HFF-Myc (cell line): Measurements from ENCODE around the gene CACNB2.

ENCODE experiments used
- DNase-seq: peaks from one replicate; pipeline ENCODE4 v3.0.0-alpha.2; 2011; ENCODE audit warnings: low read depth; ENCODE audit errors: extremely low read depth
- H3K4me3 ChIP-seq: replicated peaks from 2 replicates; pipeline ENCODE4 v1.5.1; 2011; ENCODE audit warnings: low read depth, mild to moderate bottlenecking, control low read depth, low read length
- CTCF ChIP-seq: IDR thresholded peaks from 2 replicates; pipeline ENCODE4 v1.5.1; 2012; ENCODE audit warnings: mild to moderate bottlenecking, low read depth, low read length, control low read depth; ENCODE audit errors: missing control alignments

The CACNB2 gene

DNA sequence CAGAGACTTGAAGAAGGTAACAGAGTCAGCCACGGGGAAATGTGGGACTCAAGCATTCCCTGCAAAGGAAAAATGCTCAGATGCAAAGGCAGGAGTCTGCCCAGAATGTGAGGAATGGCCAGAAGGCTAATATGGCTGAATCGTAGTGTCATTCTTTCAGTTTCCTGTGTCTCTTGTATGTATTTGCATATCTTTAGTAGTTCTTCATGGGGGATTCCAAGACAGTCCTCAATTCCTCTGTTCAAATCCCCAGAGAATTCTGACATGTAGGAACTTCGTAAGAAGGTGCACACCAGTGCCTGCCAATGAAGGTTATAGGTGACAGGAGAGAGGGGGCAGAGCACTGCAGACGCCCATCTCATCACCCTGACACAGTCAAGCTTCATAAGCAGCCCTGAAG is 154.4 kb downstream of the CACNB2 start:
- DNase-seq = no peak

DNA sequence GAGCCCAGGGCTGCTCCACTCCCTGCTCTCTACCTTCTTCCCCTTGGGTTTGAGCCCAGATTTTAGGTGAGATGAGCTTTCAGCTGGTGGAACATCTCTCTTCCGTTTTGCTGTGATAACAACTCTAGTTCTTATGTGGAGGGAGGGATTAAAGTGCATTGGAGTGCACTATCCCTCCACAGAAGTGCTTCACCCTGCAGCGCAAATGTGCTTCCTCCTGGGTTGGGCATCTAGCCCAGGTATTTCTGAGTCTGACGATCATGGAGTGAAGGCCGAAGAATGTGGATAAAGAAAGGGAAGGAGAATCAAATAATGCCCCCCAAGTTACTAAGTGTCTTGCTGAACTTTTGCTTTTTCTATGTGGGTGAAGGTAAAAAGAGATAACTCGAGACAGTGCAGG is 157.4 kb downstream of the CACNB2 start:
- no peak for DNase-seq
- TF ChIP-seq CTCF = no peak
- no peak overlapping the region for H3K4me3 ChIP-seq

More for the DNA sequence above, 154.4 kb downstream of the CACNB2 start:
- no peak for TF ChIP-seq CTCF
- H3K4me3 ChIP-seq = no peak overlapping the region

GRCh38 chr10:18298256-18298655 is 158.0 kb downstream of the CACNB2 start:
- H3K4me3 ChIP-seq = no peak overlapping the region
- DNase-seq = no peak
- no peak for TF ChIP-seq CTCF

DNA sequence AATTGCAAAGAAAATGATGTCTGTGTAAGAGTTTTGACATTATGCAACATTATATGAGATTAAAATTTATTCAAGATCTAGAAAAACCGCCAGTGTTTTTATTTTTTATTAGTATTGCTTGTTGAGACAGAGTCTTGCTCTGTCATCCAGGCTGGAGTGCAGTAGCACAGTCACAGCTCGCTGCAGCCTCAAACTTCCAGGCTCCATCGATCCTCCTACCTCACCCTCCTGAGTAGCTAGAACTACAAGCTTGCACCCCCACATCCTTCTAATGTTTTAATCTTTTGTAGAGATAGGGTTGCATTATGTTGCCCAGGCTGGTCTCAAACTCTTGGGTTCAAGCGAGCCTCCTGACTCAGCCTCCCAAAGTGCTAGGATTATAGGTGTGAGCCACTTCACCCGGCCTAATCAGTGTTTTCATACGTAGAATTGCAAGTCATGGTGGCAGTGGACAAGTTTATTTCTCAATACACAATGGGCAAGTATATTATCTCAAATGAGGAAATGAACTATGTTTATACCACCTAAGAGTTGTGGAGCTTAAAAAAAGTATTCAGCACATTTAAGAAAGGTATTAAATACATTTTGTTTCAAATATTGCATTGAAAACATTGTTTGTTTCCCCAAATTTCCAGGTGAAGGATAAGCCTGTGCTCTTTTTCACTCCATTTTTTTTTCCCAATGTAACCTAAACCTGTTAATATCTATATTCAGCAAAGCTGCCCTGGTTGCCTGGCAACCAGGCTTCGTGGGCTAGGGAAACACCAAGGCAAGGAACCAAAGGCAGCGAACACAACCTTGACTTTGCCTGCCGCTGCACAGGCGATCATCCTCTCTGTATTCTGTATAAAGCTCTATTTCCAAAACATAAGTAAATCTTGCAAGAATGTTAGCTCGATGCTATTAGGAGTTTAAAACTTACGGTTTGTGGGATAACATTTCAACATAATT is 163.9 kb downstream of the CACNB2 start:
- H3K4me3 ChIP-seq = no peak overlapping the region
- TF ChIP-seq CTCF = no peak
- DNase-seq = no peak

DNA sequence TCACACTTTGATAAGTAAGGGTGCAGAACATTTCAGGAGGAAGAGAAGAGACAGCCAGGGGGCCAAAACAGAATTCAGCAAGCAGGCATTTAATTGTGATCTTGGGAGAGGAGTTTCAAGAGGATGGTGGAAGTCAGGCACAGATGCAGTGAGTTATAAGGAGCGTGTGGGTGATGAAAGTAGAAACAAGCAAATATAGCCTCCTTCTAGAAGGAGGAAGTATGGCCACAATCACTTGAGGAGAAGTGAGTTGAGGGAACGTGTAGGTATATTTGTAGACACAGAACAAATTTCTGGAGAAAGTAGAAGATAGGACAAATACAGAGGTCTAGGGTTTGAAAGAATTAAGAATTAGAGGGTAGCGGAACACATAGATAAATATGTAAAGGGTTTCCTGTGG is 165.8 kb downstream of the CACNB2 start:
- H3K4me3 ChIP-seq = no peak overlapping the region
- no peak for TF ChIP-seq CTCF
- no peak for DNase-seq

DNA sequence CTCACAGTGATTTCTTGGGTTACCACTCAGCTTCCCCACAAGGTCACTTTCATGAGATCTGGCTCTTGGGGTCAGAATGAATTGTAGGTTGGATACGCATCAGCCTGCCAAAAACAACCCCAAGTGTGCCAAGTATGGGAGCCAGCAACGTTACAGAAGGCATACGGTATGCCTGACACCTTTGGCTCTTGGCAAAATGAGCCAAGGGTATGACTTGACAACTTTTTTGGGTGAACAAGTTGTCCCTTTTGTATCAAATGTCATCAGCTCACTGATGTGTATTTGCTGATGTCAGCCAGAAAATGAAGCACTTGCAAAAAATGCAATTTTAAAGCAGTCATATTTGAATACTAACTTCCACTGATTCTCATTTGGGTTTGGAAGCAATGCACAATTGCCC is 168.4 kb downstream of the CACNB2 start:
- TF ChIP-seq CTCF = no peak
- no peak for DNase-seq
- no peak overlapping the region for H3K4me3 ChIP-seq
